ENCODE data around the gene RDH12. TPM values are rescaled to one million over a fixed set of nuclear protein-coding genes. Genes with fewer than 3 reads are reported as not detected.
A peak's percentile ranks its signal among the peaks of the same experiment; 100 is the strongest.
"Not testable (repeated sequence)": the region's sequence is repeated elsewhere in the genome, so short reads cannot be mapped to it uniquely, and the experiment has no call there.

The RDH12 gene
- total RNA-seq, 3 donors from 2014 or later: not detected

GRCh38 chr14:67718265-67718664 is 16.6 kb downstream of the RDH12 start:
- intact Hi-C loops (cut with DNase I; ENCODE audit: low total_unique reads): no loop called here
- TF ChIP-seq POLR2A (IDR thresholded peaks at IDR 0.05): no peak
- no peak for TF ChIP-seq CTCF (IDR thresholded peaks at IDR 0.05)
- TF ChIP-seq POLR2AphosphoS5 (IDR thresholded peaks at IDR 0.05): no peak
- no peaks in the 10 kb centered on the region for H3K9me3 ChIP-seq
- H3K27me3 ChIP-seq: no peaks in the 10 kb centered on the region
- no peak for DNase-seq (ENCODE audit: low spot score in 2 of 2)
- H3K4me1 ChIP-seq: no peaks in the 10 kb centered on the region
- no peak overlapping the region for H3K27ac ChIP-seq
- no peak overlapping the region for H3K4me3 ChIP-seq
- H3K36me3 ChIP-seq: no peaks in the 10 kb centered on the region

GRCh38 chr14:67719385-67719784 is 17.7 kb downstream of the RDH12 start:
- H3K36me3 ChIP-seq; H3K4me3 ChIP-seq; H3K27ac ChIP-seq; DNase-seq (ENCODE audit: low spot score in 2 of 2); H3K27me3 ChIP-seq; H3K9me3 ChIP-seq; intact Hi-C loops (cut with DNase I; ENCODE audit: low total_unique reads); H3K4me1 ChIP-seq: not testable (repeated sequence)

- intact Hi-C loops (cut with DNase I; ENCODE audit: low total_unique reads): no loop called here
These were observed 18.2 kb downstream of the RDH12 start for GRCh38 chr14:67719866-67720265.

GRCh38 chr14:67721875-67722274 is 20.2 kb downstream of the RDH12 start:
- H3K27ac ChIP-seq: no peak overlapping the region
- H3K4me3 ChIP-seq: no peak overlapping the region
- H3K27me3 ChIP-seq: no peaks in the 10 kb centered on the region
- H3K4me1 ChIP-seq: no peaks in the 10 kb centered on the region
- no peaks in the 10 kb centered on the region for H3K9me3 ChIP-seq
- no peak for TF ChIP-seq CTCF (IDR thresholded peaks at IDR 0.05)
- TF ChIP-seq POLR2A (IDR thresholded peaks at IDR 0.05): no peak
- intact Hi-C loops (cut with DNase I; ENCODE audit: low total_unique reads): no loop called here
- no peak for DNase-seq (ENCODE audit: low spot score in 2 of 2)
- H3K36me3 ChIP-seq: no peaks in the 10 kb centered on the region

More at GRCh38 chr14:67719866-67720265, 18.2 kb downstream of the RDH12 start:
- Histone ChIP-seq H3K27ac (no peak overlapping the region), H3K4me3 (no peak overlapping the region), H3K4me1 (no peaks in the 10 kb centered on the region), H3K27me3 (no peaks in the 10 kb centered on the region), H3K9me3 (no peaks in the 10 kb centered on the region), H3K36me3 (no peaks in the 10 kb centered on the region)
- no peak for DNase-seq (ENCODE audit: low spot score in 2 of 2)
- no peak for TF ChIP-seq POLR2A (IDR thresholded peaks at IDR 0.05)
- TF ChIP-seq CTCF (IDR thresholded peaks at IDR 0.05): no peak
- TF ChIP-seq POLR2AphosphoS5 (IDR thresholded peaks at IDR 0.05): no peak

- Histone ChIP-seq H3K4me3 (peak overlapping the region in 1 of 3 donors; percentile 36), H3K27me3 (no peaks in the 10 kb centered on the region), H3K9me3 (no peaks in the 10 kb centered on the region), H3K36me3 (no peaks in the 10 kb centered on the region), H3K4me1 (no peaks in the 10 kb centered on the region), H3K27ac (no peak overlapping the region)
- intact Hi-C loops (cut with DNase I; ENCODE audit: low total_unique reads): no loop called here
- no peak for DNase-seq (ENCODE audit: low spot score in 2 of 2)
- TF ChIP-seq POLR2AphosphoS5 (IDR thresholded peaks at IDR 0.05): no peak
- no peak for TF ChIP-seq POLR2A (IDR thresholded peaks at IDR 0.05)
These were observed 20.6 kb downstream of the RDH12 start for GRCh38 chr14:67722293-67722692.

- H3K36me3 ChIP-seq: no peaks in the 10 kb centered on the region
- H3K4me3 ChIP-seq: no peak overlapping the region
- no peaks in the 10 kb centered on the region for H3K9me3 ChIP-seq
- intact Hi-C loops (cut with DNase I; ENCODE audit: low total_unique reads): loop anchor here (5.0 kb wide), 1 partner anchor 1442 kb away; no protein-coding TSS in a partner anchor
- H3K4me1 ChIP-seq: no peaks in the 10 kb centered on the region
- no peak for DNase-seq (ENCODE audit: low spot score in 2 of 2)
- TF ChIP-seq POLR2AphosphoS5 (IDR thresholded peaks at IDR 0.05) (no peak), POLR2A (IDR thresholded peaks at IDR 0.05) (no peak), CTCF (IDR thresholded peaks at IDR 0.05) (no peak)
- H3K27me3 ChIP-seq: no peaks in the 10 kb centered on the region
- H3K27ac ChIP-seq: no peak overlapping the region
These were observed 23.5 kb downstream of the RDH12 start for GRCh38 chr14:67725171-67725570.

All from breast epithelium (tissue), 4 donors.